GM12878 (cell line): ENCODE data around the gene PGC.

ENCODE experiments used
- JUNB ChIP-seq: IDR thresholded peaks from 2 replicates; pipeline ENCODE4 v1.6.1; 2016; ENCODE audit warnings: antibody characterized with exemption, mild to moderate bottlenecking
- MEF2A ChIP-seq: IDR thresholded peaks from 2 replicates; pipeline ENCODE4 v1.6.1; 2011; ENCODE audit warnings: low read depth, mild to moderate bottlenecking, low read length, moderate library complexity; ENCODE audit not compliant: insufficient read depth
- NFXL1 ChIP-seq: fragments of 450-650 bp; IDR thresholded peaks from 2 replicates; pipeline ENCODE4 v1.6.1; 2017; ENCODE audit warnings: antibody characterized with exemption, mild to moderate bottlenecking, borderline replicate concordance
- RBBP5 ChIP-seq: fragments of 200-600 bp; sonication (generic); conservative IDR thresholded peaks from 2 replicates; pipeline ENCODE4 v1.6.1; 2016

DNA sequence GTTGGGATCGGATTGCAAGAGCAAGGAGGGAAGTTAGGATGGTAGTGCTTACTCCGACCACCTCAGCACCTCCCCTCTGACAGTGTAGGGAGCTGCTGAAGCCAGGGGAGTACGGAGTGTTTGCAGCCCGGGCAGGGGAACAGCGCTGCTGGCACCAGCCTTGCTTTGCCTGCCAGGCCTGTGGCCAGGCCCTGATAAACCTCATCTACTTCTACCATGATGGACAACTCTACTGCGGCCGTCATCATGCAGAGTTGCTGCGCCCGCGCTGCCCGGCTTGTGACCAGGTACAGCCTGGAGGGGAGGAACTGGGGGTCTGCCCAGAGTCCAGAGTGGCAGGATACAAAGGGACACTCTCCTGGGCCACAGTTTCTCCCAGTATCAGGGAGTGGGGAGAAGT is 38.1 kb upstream of the PGC start:
- TF ChIP-seq NFXL1 = no peak
- no peak for TF ChIP-seq JUNB
- TF ChIP-seq MEF2A = no peak
- no peak for TF ChIP-seq RBBP5
